GM19351 (cell line): Measurements from ENCODE around the gene CEP164.

Experiments used
- ATAC-seq: cut with Tn5 transposase; IDR thresholded peaks from one replicate; pipeline ENCODE4 v1.9.1; 2021; ENCODE audit warnings: mild to moderate bottlenecking, moderate library complexity; ENCODE audit not compliant: unreplicated experiment

The CEP164 gene

DNA sequence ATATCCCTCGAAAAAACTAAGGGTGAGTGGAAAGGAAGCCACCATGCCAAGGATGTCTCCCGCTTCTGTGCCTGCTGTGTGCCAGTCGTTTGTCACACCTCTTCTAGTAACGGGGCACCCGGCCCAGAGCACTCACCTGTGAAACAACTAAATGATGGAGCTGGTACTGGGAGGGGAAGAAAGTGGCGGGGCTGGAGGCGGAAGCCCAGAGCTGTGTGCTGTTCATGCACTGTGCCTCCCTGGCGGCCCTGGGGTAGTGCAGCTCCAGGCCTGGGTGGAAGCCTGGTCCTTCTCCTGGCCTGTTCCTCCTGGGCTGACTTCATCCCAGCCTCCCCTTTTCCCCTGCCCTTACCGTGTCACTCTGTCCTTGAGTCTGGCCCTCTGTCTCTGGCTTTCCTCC, 130.2 kb downstream of the CEP164 start:
- no peak for ATAC-seq

DNA sequence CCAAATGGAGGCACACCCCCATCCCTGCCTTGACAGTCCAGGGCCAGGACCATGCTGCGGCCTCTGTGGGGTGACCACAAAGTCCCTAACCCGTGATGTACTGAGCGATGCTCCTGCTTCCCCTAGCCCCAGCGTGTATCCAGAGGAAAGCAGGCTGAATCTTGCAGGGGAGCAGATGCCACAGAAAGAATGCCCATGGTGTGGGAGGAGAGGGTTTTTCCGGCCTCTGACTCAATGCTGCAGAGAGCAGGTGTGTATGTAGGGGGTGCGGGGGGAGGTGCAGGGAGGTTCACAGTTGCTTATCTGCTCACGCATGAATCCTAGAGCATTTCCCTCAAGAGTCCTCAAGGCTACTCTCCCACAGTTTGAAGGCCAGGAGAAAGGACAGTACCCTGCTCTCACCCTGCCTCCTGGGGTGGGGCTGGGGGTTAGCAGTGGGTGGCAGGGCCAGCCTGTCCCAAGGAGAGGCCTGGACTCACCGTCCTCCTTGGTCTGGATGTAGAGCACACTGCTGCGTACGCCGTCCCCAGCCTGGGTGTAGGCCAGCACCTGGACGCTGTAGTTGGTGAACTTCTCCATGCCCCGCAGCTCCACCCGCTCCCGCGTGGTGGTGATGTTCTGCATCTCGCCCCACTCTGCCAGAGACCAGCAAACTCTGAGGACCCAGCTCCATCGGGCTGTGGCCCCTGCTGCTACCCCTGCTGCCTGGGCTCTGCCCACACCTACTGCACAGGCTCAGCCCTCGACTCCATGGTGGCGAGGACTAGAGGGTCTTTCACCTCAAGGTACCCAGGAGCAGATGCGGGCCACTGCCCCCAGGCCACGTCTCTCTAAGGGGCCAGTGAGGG, 130.8 kb downstream of the CEP164 start:
- no peak for ATAC-seq

DNA sequence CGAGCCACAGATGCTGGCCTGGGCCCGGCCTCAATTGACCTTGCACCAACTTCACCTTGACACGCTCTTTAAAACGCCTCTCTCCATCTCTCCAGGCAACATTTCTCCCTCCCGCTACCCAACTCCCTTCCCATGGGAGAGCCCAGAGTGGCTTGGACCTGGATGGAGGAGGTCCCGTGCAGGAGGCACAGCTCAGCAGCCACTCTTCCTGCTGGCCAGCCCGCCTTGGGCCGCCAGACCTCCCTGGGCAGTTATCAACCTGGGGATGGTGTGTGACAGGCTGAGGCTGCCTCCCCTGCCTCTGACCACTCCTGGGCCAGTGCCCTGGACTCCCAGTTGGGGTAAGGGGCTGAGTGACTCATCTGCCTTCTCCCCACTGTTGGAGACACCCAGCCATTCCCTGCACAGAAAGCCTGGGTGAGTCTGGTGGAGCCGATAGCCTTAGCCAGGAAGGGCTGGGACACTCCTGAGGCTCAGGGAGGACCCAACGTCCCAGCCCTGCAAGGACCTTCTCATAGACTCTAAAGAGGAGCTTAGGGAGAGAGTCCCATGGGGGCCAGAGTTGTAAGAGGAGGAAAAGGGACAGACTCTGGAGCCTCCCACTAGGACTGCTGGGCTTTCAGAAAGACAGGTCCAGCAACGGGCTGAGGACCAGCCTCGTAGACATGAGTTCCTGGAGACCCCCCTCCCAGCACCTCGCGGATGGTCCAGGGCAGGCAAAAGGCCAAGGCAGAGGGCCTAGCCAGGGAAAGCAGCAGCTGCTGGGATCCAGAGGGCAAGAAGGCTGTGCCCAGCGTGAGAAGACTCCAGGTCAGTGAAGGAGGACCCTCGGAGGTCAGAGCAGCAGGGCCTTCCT, 131.7 kb downstream of the CEP164 start:
- no peak for ATAC-seq

DNA sequence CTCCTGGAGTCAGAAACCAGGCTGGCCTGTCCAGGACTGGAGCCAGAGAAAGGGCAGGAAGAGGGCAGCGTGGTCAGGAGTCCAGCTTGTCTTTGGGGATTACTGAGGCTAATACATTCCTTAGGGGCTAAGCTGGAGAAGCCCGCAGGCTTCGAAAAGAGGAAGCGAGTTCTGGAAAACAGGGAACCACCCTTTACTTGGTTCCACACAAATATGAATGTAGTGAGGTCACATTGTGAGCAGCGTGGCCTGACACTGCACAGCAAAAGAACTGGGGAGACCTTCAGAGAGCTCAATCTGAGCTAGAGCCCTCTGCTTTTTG, 132.3 kb downstream of the CEP164 start:
- no peak for ATAC-seq

DNA sequence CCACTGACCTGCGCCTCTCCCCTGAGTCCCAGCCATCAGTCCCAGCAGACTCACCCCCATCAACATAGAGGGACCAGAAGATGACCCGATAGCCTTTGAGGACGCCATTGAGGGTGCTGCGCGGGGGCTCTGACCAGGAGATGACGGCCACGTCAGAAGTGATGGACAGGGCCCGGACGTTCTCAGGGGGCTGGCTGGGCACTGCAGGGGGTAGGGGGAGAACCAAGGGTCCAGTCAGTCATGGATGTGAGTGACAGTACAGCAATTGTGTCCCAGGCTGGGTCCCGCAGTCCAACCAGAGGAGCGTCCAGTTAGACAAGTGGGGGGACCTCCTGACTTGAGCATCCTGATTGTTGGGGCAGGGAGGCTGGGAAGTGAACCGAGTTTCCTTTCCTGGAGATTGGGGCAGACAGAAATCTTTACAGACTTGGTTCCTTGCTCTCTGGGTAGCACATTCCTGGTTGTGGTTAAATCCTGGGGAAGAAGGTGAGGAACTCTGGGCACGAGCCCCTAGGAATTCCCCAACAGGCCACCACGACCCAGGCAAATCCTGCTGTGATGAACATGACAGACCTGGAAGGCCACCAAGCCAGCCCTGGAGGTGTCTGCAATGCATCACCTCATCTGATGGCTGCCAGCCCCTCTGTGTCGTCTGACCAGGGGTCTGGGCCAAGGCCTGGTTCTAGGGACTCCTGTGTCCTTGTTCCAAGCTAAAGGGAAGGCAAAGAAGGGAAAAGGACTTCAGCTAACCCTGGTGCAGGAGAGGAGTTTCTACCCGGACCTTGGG, 133.9 kb downstream of the CEP164 start:
- ATAC-seq = no peak

DNA sequence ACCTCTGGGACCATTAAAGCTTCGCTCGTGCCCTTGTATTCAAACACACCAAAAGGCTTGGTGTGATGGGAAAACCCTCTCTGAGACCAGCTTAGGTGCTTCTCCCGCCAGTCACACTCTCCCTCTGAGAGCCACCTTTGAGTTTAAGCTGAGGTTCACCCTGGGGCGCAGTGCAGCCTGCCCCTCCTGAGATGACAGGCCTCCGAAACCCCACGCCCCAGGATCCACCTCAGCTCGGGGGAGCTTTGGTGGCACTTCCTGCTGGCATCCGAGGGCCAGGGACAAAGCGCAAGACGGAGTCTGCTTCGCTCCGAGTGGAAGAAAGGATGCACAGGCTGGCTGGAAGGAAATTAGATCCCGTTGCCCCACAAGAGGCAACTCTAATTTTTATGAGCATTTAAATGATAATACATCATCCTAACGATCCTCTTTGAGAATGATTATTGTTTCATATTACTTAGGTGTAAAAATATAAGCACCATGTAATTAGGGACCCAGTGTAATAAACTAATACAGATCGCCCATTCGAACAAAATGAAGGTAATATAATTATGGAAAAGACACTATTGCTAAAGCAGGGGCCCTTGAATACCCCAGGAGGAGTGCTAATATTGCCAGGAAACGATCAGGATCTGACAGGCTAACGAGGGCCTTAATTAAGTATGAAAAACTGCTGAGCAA, 134.7 kb downstream of the CEP164 start:
- ATAC-seq = no peak

- no peak for ATAC-seq
These were observed 135.2 kb downstream of the CEP164 start for GRCh38 chr11:117462864-117463247.
